ENCODE data around the gene PRR19.

GRCh38 chr19:42306646-42307045 lies 4.7 kb downstream of the PRR19 start:
- TF ChIP-seq CTCF (conservative IDR thresholded peaks at IDR 0.05; ENCODE audit: low read depth, low read length) (no peak), EZH2 (IDR thresholded peaks at IDR 0.05; ENCODE audit: borderline replicate concordance, low read depth, low read length, poor library complexity, severe bottlenecking) (no peak)
